Common myeloid progenitor, CD34-positive (primary cell): ENCODE results near the gene SRL.

ENCODE experiments used
- CTCF ChIA-PET: fragments of 350-600 bp; sonication (Branson Sonifier 250); formaldehyde crosslinking; loops from one replicate; lab custom pipeline; 2021; ENCODE audit warnings: antibody characterized with exemption; lab: Charles Lee
- POLR2A ChIA-PET: fragments of 350-600 bp; sonication (Branson Sonifier 250); formaldehyde crosslinking; loops from one replicate; lab custom pipeline; 2021; ENCODE audit warnings: antibody characterized with exemption; lab: Charles Lee
- DNase-seq, 3 donors: peaks; one replicate each; pipeline versions ENCODE4 v3.0.0 to v3.0.0-alpha.2; 2013
- H3K27ac ChIP-seq, 2 experiments: 1 replicate in 1 of 2; 2 replicates in 1 of 2; pipeline ENCODE4 v1.7.0; 2013; ENCODE audit warnings: inconsistent platforms in 2 of 2, low read length in 2 of 2, mild to moderate bottlenecking in 2 of 2, low read depth in 1 of 2, moderate library complexity in 1 of 2; ENCODE audit not compliant: severe bottlenecking in 2 of 2, insufficient read depth in 1 of 2, poor library complexity in 1 of 2
- H3K27me3 ChIP-seq, 5 experiments: replicated peaks in 2 of 5; 1 replicate in 3 of 5; 2 replicates in 2 of 5; pipeline versions ENCODE4 v1.6.1 to v1.7.0; 2013; ENCODE audit warnings: low read length in 4 of 5, mild to moderate bottlenecking in 2 of 5, moderate library complexity in 2 of 5, inconsistent platforms in 1 of 5; ENCODE audit not compliant: insufficient read depth in 5 of 5, control insufficient read depth in 4 of 5
- H3K36me3 ChIP-seq, 4 experiments: 1 replicate in 2 of 4; 2 replicates in 2 of 4; pipeline versions ENCODE4 v1.6.1 to v1.7.0; 2013; ENCODE audit warnings: low read length in 3 of 4, control low read depth in 1 of 4, mild to moderate bottlenecking in 1 of 4; ENCODE audit not compliant: control insufficient read depth in 4 of 4, insufficient read depth in 4 of 4
- H3K4me1 ChIP-seq, 4 experiments: 1 replicate in 3 of 4; 2 replicates in 1 of 4; pipeline versions ENCODE4 v1.6.1 to v1.7.1; 2013; ENCODE audit warnings: low read length in 3 of 4, mild to moderate bottlenecking in 3 of 4, control low read depth in 1 of 4, inconsistent platforms in 1 of 4, moderate library complexity in 1 of 4; ENCODE audit not compliant: control insufficient read depth in 4 of 4, insufficient read depth in 4 of 4; ENCODE audit errors: control extremely low read depth in 1 of 4
- H3K4me3 ChIP-seq, 7 experiments: 1 replicate in 4 of 7; 2 replicates in 3 of 7; pipeline versions ENCODE4 v1.5.1 to v1.7.0; 2013; ENCODE audit warnings: mild to moderate bottlenecking in 7 of 7, low read length in 6 of 7, moderate library complexity in 6 of 7, inconsistent platforms in 2 of 7, low read depth in 2 of 7, control low read depth in 1 of 7; ENCODE audit not compliant: insufficient read depth in 4 of 7, control insufficient read depth in 1 of 7; ENCODE audit errors: extremely low read depth in 1 of 7
- H3K9me3 ChIP-seq, 5 experiments: 1 replicate in 4 of 5; 2 replicates in 1 of 5; pipeline versions ENCODE4 v1.6.1 to v1.7.1; 2013; ENCODE audit warnings: low read length in 4 of 5, mild to moderate bottlenecking in 2 of 5, inconsistent platforms in 1 of 5, low read depth in 1 of 5, moderate library complexity in 1 of 5; ENCODE audit not compliant: control insufficient read depth in 4 of 5, insufficient read depth in 2 of 5; ENCODE audit errors: control extremely low read depth in 1 of 5
- WGBS: methylation state at CpG from one replicate; pipeline ENCODE4 v1.1.5; 2013; ENCODE audit not compliant: insufficient coverage; 5-methylcytosine and 5-hydroxymethylcytosine counted together

SRL gene

GRCh38 chr16:4240624-4241023 is 1.3 kb downstream of the SRL start:
- 94% methylated on average over 9 of the region's 12 CpGs for WGBS
- ChIA-PET POLR2A (no interaction called here), CTCF (interaction anchor here (0.6 to 1.2 kb wide), 2 partner anchors 17 to 106 kb away, joined by 3 read pairs; no protein-coding TSS in a partner anchor)
- Histone ChIP-seq H3K36me3 (no peaks in the 10 kb centered on the region), H3K4me1 (peaks cover 0 to 17% (median 8%) of the 10 kb centered on the region in 4 experiments), H3K4me3 (no peak overlapping the region), H3K9me3 (no peaks in the 10 kb centered on the region), H3K27me3 (peaks cover 0 to 2% (median 0%) of the 10 kb centered on the region in 5 experiments), H3K27ac (no peak overlapping the region)
- no peak for DNase-seq

GRCh38 chr16:4239682-4240175 is 2.2 kb downstream of the SRL start:
- CTCF ChIA-PET, result interaction anchor here (1.2 to 3.3 kb wide), 3 partner anchors 14 to 35 kb away, joined by 3 to 10 read pairs (median 3); no protein-coding TSS in a partner anchor
- Histone ChIP-seq H3K27ac (no peak overlapping the region), H3K36me3 (no peaks in the 10 kb centered on the region), H3K4me1 (peaks cover 0 to 17% (median 8%) of the 10 kb centered on the region in 4 experiments), H3K4me3 (no peak overlapping the region), H3K27me3 (peaks cover 0 to 2% (median 0%) of the 10 kb centered on the region in 5 experiments), H3K9me3 (no peaks in the 10 kb centered on the region)
- WGBS, result 88% methylated on average over 13 of the region's 19 CpGs
- POLR2A ChIA-PET, result no interaction called here
- no peak for DNase-seq

- CTCF ChIA-PET, result interaction anchor here (0.8 to 3.3 kb wide), 5 partner anchors 14 to 91 kb away, joined by 3 to 10 read pairs (median 3); no protein-coding TSS in a partner anchor
- Histone ChIP-seq H3K4me1 (peaks cover 0 to 17% (median 8%) of the 10 kb centered on the region in 4 experiments), H3K9me3 (no peaks in the 10 kb centered on the region), H3K36me3 (no peaks in the 10 kb centered on the region), H3K27ac (no peak overlapping the region), H3K27me3 (peaks cover 0 to 2% (median 0%) of the 10 kb centered on the region in 5 experiments), H3K4me3 (peak overlapping the region in 2 of 7 experiments; percentile 16 to 19)
- POLR2A ChIA-PET, result no interaction called here
- WGBS, result 11% methylated on average over 4 of the region's 5 CpGs
- peak; percentile 15 to 24 (median 23) for DNase-seq
Measured at GRCh38 chr16:4239020-4239419, 2.9 kb downstream of the SRL start.

GRCh38 chr16:4233431-4233830 is 8.4 kb downstream of the SRL start:
- CTCF ChIA-PET, result interaction anchor here (1.1 to 1.3 kb wide), 3 partner anchors 15 to 20 kb away, joined by 4 to 5 read pairs (median 4); no protein-coding TSS in a partner anchor
- no peaks in the 10 kb centered on the region for H3K27me3 ChIP-seq

GRCh38 chr16:4232541-4233386 is 9.1 kb downstream of the SRL start:
- 98% methylated on average over 10 of the region's 14 CpGs for WGBS
- CTCF ChIA-PET, result interaction anchor here (1.1 kb wide), 2 partner anchors 16 to 21 kb away, joined by 4 read pairs; no protein-coding TSS in a partner anchor

More at GRCh38 chr16:4233431-4233830, 8.4 kb downstream of the SRL start:
- 100% methylated on average over 3 of the region's 4 CpGs for WGBS
- Histone ChIP-seq H3K9me3 (peaks cover 0 to 6% (median 0%) of the 10 kb centered on the region in 5 experiments), H3K27ac (no peak overlapping the region), H3K4me1 (no peaks in the 10 kb centered on the region), H3K36me3 (no peaks in the 10 kb centered on the region), H3K4me3 (no peak overlapping the region)
- POLR2A ChIA-PET, result no interaction called here
- DNase-seq, result no peak

GRCh38 chr16:4231886-4232285 is 10.0 kb downstream of the SRL start:
- Histone ChIP-seq H3K27ac (no peak overlapping the region), H3K4me1 (no peaks in the 10 kb centered on the region), H3K4me3 (no peak overlapping the region), H3K9me3 (peaks cover 0 to 6% (median 0%) of the 10 kb centered on the region in 5 experiments), H3K27me3 (no peaks in the 10 kb centered on the region), H3K36me3 (no peaks in the 10 kb centered on the region)
- ChIA-PET CTCF (interaction anchor here (0.7 to 1.4 kb wide), 2 partner anchors 9 to 57 kb away, joined by 3 read pairs; no protein-coding TSS in a partner anchor), POLR2A (no interaction called here)
- WGBS, result 98% methylated on average over 11 of the region's 11 CpGs
- DNase-seq, result no peak

More at GRCh38 chr16:4232541-4233386, 9.1 kb downstream of the SRL start:
- POLR2A ChIA-PET, result no interaction called here
- Histone ChIP-seq H3K27ac (no peak overlapping the region), H3K4me3 (no peak overlapping the region), H3K27me3 (no peaks in the 10 kb centered on the region), H3K9me3 (peaks cover 0 to 6% (median 0%) of the 10 kb centered on the region in 5 experiments), H3K36me3 (no peaks in the 10 kb centered on the region), H3K4me1 (no peaks in the 10 kb centered on the region)
- DNase-seq, result no peak
